HEK293T (cell line): ENCODE results near the gene GEMIN7.

Experiments
- ARNT ChIP-seq: fragments of 450-650 bp; IDR thresholded peaks from 2 replicates; pipeline ENCODE4 v1.6.1; 2017; ENCODE audit warnings: mild to moderate bottlenecking
- FOXM1 ChIP-seq: fragments of 450-650 bp; IDR thresholded peaks from 2 replicates; pipeline ENCODE4 v1.6.1; 2017; ENCODE audit warnings: mild to moderate bottlenecking, borderline replicate concordance
- L3MBTL2 ChIP-seq: fragments of 450-650 bp; conservative IDR thresholded peaks from 2 replicates; pipeline ENCODE4 v1.6.1; 2016; ENCODE audit warnings: mild to moderate bottlenecking
- LEF1 ChIP-seq: fragments of 450-650 bp; IDR thresholded peaks from 2 replicates; pipeline ENCODE4 v1.6.1; 2017; ENCODE audit warnings: mild to moderate bottlenecking, borderline replicate concordance
- NFRKB ChIP-seq: fragments of 450-650 bp; IDR thresholded peaks from 2 replicates; pipeline ENCODE4 v1.6.1; 2016; ENCODE audit warnings: mild to moderate bottlenecking, moderate library complexity
- PKNOX1 ChIP-seq: fragments of 450-650 bp; IDR thresholded peaks from 2 replicates; pipeline ENCODE4 v1.6.1; 2016
- SP1 ChIP-seq: fragments of 450-650 bp; IDR thresholded peaks from 2 replicates; pipeline ENCODE4 v1.6.1; 2017
- SUZ12 ChIP-seq: fragments of 450-650 bp; IDR thresholded peaks from 2 replicates; pipeline ENCODE4 v1.6.1; 2016; ENCODE audit warnings: mild to moderate bottlenecking
- TARDBP ChIP-seq: fragments of 450-650 bp; IDR thresholded peaks from 2 replicates; pipeline ENCODE4 v1.6.1; 2016

- TF ChIP-seq NFRKB (no peak), PKNOX1 (no peak), L3MBTL2 (no peak), FOXM1 (no peak), SUZ12 (no peak), LEF1 (no peak), TARDBP (no peak), SP1 (no peak), ARNT (no peak)
These were observed 10.0 kb upstream of the GEMIN7 start for GRCh38 chr19:45069056-45069455.
